SU-DHL-6 (cell line): ENCODE measurements around the gene LRBA.

Experiments used
- CTCF ChIP-seq: fragments of 200-600 bp; sonication (generic); IDR thresholded peaks from one replicate; pipeline ENCODE4 v1.5.1; 2017; ENCODE audit warnings: antibody characterized with exemption, mild to moderate bottlenecking, low read length, moderate library complexity; ENCODE audit not compliant: insufficient read depth, poor library complexity, severe bottlenecking
- EZH2phosphoT487 ChIP-seq: fragments of 200-600 bp; sonication (generic), shearing (Covaris generic); conservative IDR thresholded peaks from 2 replicates; pipeline ENCODE4 v1.6.1; 2018; ENCODE audit warnings: mild to moderate bottlenecking, antibody characterized with exemption, low read length, moderate library complexity, mixed read lengths

GRCh38 chr4:150240011-150240410 lies 775.1 kb downstream of the LRBA start:
- TF ChIP-seq CTCF (no peak), EZH2phosphoT487 (no peak)
